ENCODE data around the gene SMG5.

The SMG5 gene

GRCh38 chr1:156257711-156258110 lies 24.9 kb downstream of the SMG5 start:
- TF ChIP-seq NFIC (IDR thresholded peaks at IDR 0.05) = no peak
- no peak for TF ChIP-seq USF1 (IDR thresholded peaks at IDR 0.05)
- TF ChIP-seq RAD21 (IDR thresholded peaks at IDR 0.05; ENCODE audit: low read depth) = no peak
- TF ChIP-seq EP300 (IDR thresholded peaks at IDR 0.05; ENCODE audit: borderline replicate concordance) = no peak
- TF ChIP-seq TAF1 (IDR thresholded peaks at IDR 0.05; ENCODE audit: low read depth) = no peak

GRCh38 chr1:156253634-156254033 lies 29.0 kb downstream of the SMG5 start:
- TF ChIP-seq CEBPB (IDR thresholded peaks at IDR 0.05) = no peak
- TF ChIP-seq EP300 (IDR thresholded peaks at IDR 0.05; ENCODE audit: borderline replicate concordance) = no peak
- TF ChIP-seq ZBTB7A (IDR thresholded peaks at IDR 0.05; ENCODE audit: low read depth) = no peak
- TF ChIP-seq NFIC (IDR thresholded peaks at IDR 0.05) = no peak
- TF ChIP-seq TCF12 (IDR thresholded peaks at IDR 0.05; ENCODE audit: low read depth) = no peak
- TF ChIP-seq TEAD4 (IDR thresholded peaks at IDR 0.05) = no peak
- TF ChIP-seq FOXM1 (IDR thresholded peaks at IDR 0.05; ENCODE audit: borderline replicate concordance, low read depth) = no peak
- TF ChIP-seq REST (IDR thresholded peaks at IDR 0.05; ENCODE audit: low read depth) = no peak
- TF ChIP-seq RAD21 (IDR thresholded peaks at IDR 0.05; ENCODE audit: low read depth) = no peak
- TF ChIP-seq TAF1 (IDR thresholded peaks at IDR 0.05; ENCODE audit: low read depth) = no peak
- TF ChIP-seq MAX (IDR thresholded peaks at IDR 0.05) = no peak
- TF ChIP-seq EGR1 (IDR thresholded peaks at IDR 0.05) = no peak
- no peak for TF ChIP-seq USF1 (IDR thresholded peaks at IDR 0.05)
- TF ChIP-seq YY1 (IDR thresholded peaks at IDR 0.05; ENCODE audit: low read depth) = no peak
- TF ChIP-seq CREB1 (IDR thresholded peaks at IDR 0.05; ENCODE audit: low read depth) = no peak

GRCh38 chr1:156251527-156251926 lies 31.1 kb downstream of the SMG5 start:
- TF ChIP-seq TCF12 (IDR thresholded peaks at IDR 0.05; ENCODE audit: low read depth) (no peak), TAF1 (IDR thresholded peaks at IDR 0.05; ENCODE audit: low read depth) (no peak), CEBPB (IDR thresholded peaks at IDR 0.05) (no peak), FOXM1 (IDR thresholded peaks at IDR 0.05; ENCODE audit: borderline replicate concordance, low read depth) (no peak), REST (IDR thresholded peaks at IDR 0.05; ENCODE audit: low read depth) (no peak), EGR1 (IDR thresholded peaks at IDR 0.05) (no peak), EP300 (IDR thresholded peaks at IDR 0.05; ENCODE audit: borderline replicate concordance) (no peak), RAD21 (IDR thresholded peaks at IDR 0.05; ENCODE audit: low read depth) (no peak), NFIC (IDR thresholded peaks at IDR 0.05) (no peak), ZBTB7A (IDR thresholded peaks at IDR 0.05; ENCODE audit: low read depth) (no peak)

GRCh38 chr1:156249593-156249992 lies 33.0 kb downstream of the SMG5 start:
- TF ChIP-seq CREB1 (IDR thresholded peaks at IDR 0.05; ENCODE audit: low read depth) (no peak), CEBPB (IDR thresholded peaks at IDR 0.05) (no peak), TAF1 (IDR thresholded peaks at IDR 0.05; ENCODE audit: low read depth) (no peak), MAX (IDR thresholded peaks at IDR 0.05) (no peak), TEAD4 (IDR thresholded peaks at IDR 0.05) (no peak), NFIC (IDR thresholded peaks at IDR 0.05) (no peak), FOXM1 (IDR thresholded peaks at IDR 0.05; ENCODE audit: borderline replicate concordance, low read depth) (no peak), RAD21 (IDR thresholded peaks at IDR 0.05; ENCODE audit: low read depth) (no peak), ZBTB7A (IDR thresholded peaks at IDR 0.05; ENCODE audit: low read depth) (no peak), EP300 (IDR thresholded peaks at IDR 0.05; ENCODE audit: borderline replicate concordance) (no peak), REST (IDR thresholded peaks at IDR 0.05; ENCODE audit: low read depth) (no peak), YY1 (IDR thresholded peaks at IDR 0.05; ENCODE audit: low read depth) (no peak), EGR1 (IDR thresholded peaks at IDR 0.05) (no peak)

- TF ChIP-seq TCF12 (IDR thresholded peaks at IDR 0.05; ENCODE audit: low read depth) (no peak), FOXM1 (IDR thresholded peaks at IDR 0.05; ENCODE audit: borderline replicate concordance, low read depth) (no peak), CREB1 (IDR thresholded peaks at IDR 0.05; ENCODE audit: low read depth) (no peak)
These were observed 34.3 kb downstream of the SMG5 start for GRCh38 chr1:156248323-156248683.

Measured in Ishikawa (cell line).